Neural cell (in vitro differentiated cells): ENCODE results near the gene CRYM.

ENCODE experiments used
- EP300 ChIP-seq: fragments of 450-650 bp; conservative IDR thresholded peaks from 2 replicates; pipeline ENCODE4 v1.6.1; 2014; ENCODE audit warnings: antibody characterized with exemption, mild to moderate bottlenecking, moderate library complexity; ENCODE audit not compliant: poor library complexity, severe bottlenecking
- MXI1 ChIP-seq: fragments of 450-650 bp; conservative IDR thresholded peaks from 2 replicates; pipeline ENCODE4 v1.6.1; 2014; ENCODE audit warnings: antibody characterized with exemption, mild to moderate bottlenecking; ENCODE audit not compliant: poor library complexity, severe bottlenecking
- POLR2AphosphoS5 ChIP-seq: IDR thresholded peaks from 2 replicates; pipeline ENCODE4 v1.6.1; 2012
- RAD21 ChIP-seq: fragments of 450-650 bp; conservative IDR thresholded peaks from 2 replicates; pipeline ENCODE4 v1.6.1; 2014; ENCODE audit warnings: antibody characterized with exemption, mild to moderate bottlenecking, moderate library complexity
- SMC3 ChIP-seq: fragments of 450-650 bp; conservative IDR thresholded peaks from 2 replicates; pipeline ENCODE4 v1.6.1; 2014; ENCODE audit warnings: antibody characterized with exemption, mild to moderate bottlenecking, moderate library complexity; ENCODE audit not compliant: poor library complexity
- TAF1 ChIP-seq: IDR thresholded peaks from 2 replicates; pipeline ENCODE4 v1.6.1; 2012; ENCODE audit warnings: low read depth
- TF ChIP-seq, protein P1 (sequence below): IDR thresholded peaks from 2 replicates; pipeline ENCODE4 v1.6.1; 2012; ENCODE audit warnings: borderline replicate concordance
- TF ChIP-seq, protein P2 (sequence below): fragments of 450-650 bp; IDR thresholded peaks from 2 replicates; pipeline ENCODE4 v1.5.1; 2014; ENCODE audit warnings: antibody characterized with exemption, mild to moderate bottlenecking, moderate library complexity; ENCODE audit not compliant: poor library complexity, severe bottlenecking

DNA sequence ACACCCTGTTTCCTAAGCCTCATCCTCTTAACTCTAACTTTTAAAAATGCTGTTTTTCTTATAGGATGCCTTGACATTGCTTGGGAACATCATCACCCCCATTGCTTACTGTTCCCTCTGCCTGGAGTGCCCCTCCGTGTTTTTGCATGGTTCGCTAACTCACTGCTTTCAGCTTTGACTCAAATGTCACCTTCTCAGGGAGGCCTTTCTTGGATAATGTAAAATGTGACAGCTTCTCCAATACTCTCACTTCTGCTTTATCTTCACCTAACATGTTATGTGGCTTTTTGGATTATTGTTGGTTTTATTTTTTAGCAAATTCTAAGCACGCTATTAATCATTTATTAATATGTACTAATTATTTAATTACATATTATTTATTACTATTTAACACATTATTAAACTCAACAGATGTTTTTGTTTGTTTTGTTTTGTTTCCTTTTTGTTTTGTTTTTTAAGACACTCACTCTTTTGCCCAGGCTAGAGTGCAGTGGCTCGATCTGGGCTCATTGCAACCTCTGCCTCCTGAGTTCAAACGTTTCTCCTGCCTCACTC lies 3.8 kb downstream of the CRYM start:
- no peak for TF ChIP-seq MXI1
- TF ChIP-seq SMC3 = no peak
- no peak for TF ChIP-seq POLR2AphosphoS5
- TF ChIP-seq, protein P1, sequence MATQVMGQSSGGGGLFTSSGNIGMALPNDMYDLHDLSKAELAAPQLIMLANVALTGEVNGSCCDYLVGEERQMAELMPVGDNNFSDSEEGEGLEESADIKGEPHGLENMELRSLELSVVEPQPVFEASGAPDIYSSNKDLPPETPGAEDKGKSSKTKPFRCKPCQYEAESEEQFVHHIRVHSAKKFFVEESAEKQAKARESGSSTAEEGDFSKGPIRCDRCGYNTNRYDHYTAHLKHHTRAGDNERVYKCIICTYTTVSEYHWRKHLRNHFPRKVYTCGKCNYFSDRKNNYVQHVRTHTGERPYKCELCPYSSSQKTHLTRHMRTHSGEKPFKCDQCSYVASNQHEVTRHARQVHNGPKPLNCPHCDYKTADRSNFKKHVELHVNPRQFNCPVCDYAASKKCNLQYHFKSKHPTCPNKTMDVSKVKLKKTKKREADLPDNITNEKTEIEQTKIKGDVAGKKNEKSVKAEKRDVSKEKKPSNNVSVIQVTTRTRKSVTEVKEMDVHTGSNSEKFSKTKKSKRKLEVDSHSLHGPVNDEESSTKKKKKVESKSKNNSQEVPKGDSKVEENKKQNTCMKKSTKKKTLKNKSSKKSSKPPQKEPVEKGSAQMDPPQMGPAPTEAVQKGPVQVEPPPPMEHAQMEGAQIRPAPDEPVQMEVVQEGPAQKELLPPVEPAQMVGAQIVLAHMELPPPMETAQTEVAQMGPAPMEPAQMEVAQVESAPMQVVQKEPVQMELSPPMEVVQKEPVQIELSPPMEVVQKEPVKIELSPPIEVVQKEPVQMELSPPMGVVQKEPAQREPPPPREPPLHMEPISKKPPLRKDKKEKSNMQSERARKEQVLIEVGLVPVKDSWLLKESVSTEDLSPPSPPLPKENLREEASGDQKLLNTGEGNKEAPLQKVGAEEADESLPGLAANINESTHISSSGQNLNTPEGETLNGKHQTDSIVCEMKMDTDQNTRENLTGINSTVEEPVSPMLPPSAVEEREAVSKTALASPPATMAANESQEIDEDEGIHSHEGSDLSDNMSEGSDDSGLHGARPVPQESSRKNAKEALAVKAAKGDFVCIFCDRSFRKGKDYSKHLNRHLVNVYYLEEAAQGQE = no peak
- TF ChIP-seq, protein P2, sequence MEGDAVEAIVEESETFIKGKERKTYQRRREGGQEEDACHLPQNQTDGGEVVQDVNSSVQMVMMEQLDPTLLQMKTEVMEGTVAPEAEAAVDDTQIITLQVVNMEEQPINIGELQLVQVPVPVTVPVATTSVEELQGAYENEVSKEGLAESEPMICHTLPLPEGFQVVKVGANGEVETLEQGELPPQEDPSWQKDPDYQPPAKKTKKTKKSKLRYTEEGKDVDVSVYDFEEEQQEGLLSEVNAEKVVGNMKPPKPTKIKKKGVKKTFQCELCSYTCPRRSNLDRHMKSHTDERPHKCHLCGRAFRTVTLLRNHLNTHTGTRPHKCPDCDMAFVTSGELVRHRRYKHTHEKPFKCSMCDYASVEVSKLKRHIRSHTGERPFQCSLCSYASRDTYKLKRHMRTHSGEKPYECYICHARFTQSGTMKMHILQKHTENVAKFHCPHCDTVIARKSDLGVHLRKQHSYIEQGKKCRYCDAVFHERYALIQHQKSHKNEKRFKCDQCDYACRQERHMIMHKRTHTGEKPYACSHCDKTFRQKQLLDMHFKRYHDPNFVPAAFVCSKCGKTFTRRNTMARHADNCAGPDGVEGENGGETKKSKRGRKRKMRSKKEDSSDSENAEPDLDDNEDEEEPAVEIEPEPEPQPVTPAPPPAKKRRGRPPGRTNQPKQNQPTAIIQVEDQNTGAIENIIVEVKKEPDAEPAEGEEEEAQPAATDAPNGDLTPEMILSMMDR = no peak
- TF ChIP-seq EP300 = no peak
- TF ChIP-seq TAF1 = no peak
- TF ChIP-seq RAD21 = no peak
